Kidney tubule cell (primary cell): ENCODE data around the gene ASB13.

Experiments used
- DNase-seq: peaks from one replicate; pipeline ENCODE4 v3.0.0-alpha.2; 2018; ENCODE audit warnings: low spot score

The ASB13 gene

DNA sequence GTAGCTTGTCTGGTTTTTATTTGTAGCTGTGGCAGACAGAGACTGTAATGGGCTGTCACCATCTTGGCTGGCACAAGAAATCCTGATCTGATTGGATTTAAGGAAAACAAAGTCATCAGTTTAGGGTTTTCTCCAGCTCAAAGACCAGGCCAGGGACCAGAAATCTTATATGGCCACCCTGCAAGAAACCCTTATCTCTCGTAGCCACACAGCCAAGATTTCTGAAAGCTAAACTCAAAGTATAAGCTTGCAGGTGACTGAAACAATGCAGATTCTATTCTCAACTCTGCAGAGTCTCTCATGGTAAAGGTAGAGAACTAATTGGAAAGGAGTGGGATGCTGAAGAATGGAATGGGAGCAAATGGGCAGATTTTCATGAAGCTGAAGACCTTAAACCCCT lies 3.2 kb upstream of the ASB13 start:
- no peak for DNase-seq

DNA sequence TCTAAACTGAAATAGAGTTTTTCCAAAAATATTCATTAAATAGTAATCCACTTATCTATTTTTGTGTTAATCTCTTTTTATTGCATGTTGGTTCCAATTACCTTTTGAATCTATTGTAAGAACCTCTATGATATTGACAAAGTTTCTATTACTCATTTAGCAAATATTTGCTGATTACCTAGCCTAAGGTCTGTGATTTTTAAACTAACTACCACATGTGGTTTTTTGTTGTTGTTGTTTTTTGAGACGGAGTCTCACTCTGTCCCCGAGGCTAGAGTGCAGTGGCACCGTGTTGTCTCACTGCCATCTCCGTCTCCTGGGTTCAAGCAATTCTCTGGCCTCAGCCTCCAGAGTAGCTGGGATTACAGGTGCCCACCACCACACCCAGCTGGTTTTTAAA lies 2.0 kb upstream of the ASB13 start:
- no peak for DNase-seq

DNA sequence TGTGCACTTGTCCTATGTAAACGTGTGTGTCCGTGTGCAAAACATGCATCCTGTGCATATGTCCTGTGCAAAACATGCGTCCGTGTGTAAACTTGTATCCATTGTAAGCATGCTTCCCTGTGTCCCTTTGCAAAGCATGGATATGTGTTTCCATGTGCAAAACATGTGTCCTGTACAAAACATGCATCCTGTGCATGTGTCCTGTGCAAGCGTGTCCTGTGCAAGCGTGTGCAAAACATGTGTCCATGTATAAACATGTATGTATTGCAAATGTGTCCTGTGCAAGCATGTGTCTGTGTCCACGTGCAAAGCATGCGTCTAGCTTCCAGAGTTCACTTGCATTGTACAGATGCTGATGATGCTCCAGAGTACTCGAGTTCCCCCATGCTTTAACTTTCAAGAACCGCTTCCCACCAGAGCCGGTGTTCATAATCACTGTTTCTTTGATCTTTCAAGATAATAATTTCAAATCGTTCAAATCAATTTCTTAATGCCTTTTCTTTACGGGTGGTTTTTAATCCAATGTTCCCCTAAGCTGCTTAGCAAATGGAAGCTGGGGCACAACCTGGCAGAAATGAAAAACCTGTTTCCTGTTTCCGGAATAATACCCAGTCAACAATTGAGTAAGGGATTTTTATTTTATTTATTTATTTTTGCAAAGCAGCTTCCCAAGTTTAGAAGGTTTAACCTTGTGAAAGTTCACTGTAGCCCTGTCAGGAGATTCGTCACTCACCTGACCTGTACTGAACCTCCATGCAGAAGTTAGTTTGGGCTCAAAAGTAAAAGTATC lies 641 bp upstream of the ASB13 start:
- DNase-seq, result no peak

DNA sequence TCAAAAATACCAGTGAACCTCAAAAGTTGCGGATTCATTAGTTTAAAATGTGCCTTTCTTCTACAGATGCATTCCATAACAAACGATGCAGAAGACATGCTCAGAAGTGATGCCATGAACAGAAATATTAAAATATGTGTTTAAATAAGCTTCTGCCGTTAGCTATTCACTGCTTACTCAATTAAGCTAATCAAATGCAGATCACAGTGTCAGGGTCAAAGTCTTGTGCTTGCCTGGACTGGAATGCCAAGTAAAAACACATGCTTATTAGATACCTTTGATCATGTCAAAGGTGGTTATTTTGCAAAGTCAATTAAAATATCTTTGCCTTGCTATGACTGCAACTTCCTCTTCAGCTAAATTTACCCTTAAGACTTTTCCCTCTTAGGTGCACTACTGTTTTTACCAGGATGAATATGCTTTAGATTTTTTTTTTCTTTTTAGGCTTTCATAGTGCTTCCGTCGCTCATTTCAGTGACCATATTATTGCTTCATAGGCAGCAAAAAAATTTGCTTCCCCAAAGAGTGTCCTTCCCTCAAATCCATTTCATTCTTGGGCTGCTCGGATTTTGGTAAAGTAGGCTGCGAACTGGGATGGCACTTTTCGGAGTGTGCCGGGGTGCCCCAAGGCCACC lies 905 bp downstream of the ASB13 start:
- DNase-seq, result no peak

DNA sequence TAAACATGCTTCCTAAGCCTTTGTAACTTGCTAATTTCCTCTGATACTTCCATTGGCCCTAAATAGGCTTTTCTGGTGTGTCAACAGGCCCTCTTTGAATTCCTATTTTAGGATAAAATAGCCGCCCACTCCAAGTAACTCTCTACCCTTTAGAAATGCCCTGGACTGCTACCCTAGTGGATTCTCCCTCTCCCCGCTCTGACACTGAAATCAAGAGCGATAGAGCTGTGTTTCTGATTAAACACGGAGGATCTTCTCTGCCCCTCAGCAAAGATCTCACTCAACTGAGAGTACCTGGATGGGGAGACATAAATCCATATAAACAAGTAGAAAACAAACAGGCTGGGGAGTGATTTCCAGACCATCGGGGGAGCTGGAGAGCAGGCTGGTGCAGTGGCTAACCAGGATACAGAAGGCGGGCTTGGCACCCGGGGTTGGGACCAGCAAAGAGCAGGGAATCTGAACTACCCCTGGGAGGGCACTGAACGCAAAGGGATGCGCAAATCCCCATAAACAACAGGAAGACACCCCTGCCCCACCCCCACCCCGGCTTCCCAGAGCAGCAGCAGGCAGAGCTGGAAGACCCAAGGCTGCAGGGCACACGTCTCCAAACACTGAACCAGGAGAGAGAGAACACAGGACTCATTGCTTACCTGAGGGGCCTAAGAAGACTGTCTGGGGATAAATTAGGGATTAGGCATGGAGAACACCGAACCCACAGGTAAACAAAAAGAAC lies 2.5 kb downstream of the ASB13 start:
- no peak for DNase-seq

DNA sequence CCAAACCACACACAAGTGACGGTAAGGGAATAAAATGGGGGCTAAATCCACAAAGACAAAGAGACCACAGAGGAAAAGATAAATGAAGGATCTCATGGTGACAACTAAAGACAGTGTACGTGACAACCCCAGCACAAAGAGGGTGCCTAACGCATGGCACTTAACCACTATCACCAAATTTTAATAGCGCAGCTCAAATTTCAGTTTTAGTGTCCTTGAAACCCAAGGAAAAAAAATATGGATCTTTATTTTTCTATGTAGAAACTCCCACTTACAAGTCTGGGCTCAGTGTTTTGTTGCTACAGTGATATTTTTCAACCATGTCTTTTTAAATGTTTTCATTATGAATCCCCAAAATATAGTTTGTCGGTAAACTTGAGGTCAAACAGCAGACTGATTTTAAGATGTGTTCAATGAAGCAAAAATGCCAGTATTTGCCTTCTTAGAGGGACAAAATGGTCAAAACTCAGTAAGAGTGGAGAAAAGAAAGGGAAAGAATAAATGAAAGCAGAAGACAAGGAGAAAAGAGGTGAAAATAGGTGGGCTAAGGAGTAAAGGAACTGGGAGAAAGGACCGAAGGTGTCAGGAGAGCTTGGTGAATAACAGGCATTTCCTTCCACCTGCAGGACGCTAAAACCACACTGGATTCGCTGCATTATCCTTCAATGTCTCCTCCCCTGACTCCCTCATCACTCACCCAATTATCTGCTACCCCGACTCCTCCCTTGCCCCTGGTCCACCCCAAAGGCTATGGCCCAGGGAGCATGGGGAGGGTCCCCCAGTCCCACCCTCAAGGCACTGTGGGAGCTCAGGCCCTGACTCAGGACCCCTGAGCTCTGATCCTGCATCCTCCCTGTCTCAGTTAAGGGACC lies 3.5 kb downstream of the ASB13 start:
- DNase-seq, result no peak

DNA sequence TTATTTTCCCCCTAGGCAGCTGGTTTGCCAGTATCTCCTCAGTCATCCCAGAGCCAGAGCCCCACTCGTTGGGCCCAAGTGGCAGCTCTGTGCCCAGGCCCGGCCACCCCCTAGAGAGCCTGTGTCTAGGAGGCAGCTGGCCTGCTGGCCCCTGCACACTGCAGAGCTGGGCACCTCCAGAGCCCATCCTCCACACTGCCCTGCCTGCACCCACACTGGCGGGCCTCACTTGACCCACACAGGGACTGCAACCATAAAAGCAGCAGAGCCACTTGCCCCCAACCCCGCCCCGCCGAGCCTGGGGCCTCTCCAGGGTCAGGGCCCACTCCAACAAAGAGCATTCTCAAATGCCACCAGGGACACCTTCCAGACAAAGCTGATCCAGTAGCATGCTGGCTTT lies 5.4 kb downstream of the ASB13 start:
- DNase-seq, result no peak

DNA sequence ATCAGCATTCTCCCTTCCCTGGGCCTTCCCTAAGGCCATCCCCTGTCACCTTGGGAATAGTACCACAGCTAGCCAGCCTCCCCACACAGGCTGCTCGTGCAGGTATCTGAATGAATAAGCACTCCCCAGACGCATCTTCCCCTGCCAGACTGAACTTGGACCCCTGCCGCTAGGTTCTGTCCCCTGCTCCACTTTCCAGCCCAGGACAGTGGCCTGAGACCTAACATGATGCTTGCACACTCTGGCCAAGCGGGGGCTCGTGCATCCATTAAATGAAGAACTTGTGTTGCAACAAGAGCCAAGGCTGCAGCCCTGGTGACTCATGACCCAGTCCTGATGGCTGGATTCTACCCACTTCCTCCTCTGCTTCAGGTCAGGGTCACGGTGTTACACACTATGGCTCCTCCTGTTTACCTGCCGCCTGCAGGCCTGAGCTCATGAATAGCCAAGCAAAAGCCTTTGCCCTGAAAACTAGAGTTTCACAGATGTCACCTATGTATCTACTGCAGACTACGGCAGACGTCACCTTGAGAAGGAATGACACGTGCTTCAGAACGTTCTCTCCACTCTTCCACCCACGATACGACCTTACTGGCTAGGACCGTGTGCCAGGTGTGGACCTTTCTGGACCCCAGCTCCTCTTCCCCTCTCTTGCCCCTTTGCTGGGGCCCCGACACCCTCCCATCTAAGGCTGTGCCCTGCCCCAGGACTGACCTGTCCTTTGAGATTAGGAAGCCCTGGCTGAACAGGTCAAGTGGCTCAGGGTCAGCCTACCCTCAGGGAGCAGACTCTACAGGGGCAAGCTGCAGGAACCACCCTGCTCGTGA lies 6.5 kb downstream of the ASB13 start:
- peak; percentile 91 for DNase-seq

DNA sequence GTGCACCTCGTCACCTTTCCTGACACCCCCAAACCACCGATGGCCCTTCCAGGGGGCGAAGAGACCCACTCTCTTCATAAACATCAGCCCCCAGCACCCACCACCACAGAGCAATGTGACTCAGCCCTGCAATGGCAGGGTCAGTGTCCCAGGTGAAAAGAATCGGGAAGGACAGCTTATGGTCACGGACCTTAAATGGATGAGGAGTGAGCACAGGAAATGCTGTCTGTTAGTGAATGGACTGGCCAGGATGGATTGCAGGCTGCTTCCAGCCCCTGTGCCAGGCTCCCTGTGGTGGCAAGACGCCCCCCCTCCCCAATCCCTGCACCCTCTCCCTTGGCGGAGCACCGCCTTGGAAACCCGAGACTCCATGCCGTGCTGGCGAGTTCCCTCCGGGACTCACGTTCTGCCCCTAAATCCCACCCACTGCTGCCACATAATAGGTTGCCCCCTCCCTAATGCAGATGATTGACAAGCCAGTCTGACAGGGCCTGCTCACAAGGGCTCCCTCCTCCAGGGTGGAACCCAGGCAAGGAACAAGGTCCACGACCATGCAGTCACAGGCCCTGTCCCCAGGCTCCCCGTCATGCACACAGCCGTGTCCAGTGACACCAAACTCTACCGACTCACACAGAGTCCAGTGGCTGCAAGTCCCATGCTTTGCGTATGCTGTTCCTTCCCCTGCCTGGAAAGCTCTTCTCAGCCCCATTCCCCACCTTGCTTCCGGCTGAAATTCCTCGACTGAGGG lies 7.3 kb downstream of the ASB13 start:
- DNase-seq, result no peak

DNA sequence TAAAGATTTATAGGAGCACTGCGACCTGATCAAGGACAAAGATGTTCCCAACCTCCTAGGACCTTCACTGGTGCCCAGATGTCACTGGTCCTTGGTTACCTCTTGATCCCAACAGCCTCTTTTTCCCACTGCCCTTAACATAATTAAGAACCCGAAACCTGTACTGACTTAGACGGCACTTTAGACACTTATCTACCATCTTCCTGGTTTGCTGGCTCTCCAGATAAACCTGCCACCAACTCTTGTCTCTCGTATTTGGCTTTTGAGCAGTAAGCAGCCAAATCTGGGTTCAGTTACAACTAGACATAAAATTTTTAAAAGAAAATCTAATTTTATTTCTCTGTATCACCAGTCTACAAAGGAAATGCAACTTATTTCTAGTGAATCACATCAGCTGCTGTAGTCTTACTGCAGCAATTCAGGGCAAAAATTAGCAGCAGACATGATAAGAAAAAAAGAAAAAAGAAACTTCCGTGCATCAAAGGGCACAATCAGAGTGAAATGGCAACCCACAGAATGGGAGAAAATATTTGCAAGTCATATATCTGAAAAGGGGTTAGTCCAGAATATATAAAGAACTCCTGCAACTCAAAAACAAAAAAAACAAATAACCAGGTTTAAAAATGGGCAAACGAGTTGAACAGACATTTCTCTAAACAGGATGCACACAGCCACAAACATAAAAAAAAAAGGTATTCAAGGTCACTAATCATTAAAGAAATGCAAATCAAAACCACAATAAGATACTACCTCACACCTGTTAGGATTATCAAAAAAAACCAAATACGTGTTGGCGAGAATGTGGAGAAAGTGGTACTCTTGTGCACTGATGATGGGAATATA lies 9.4 kb downstream of the ASB13 start:
- no peak for DNase-seq

DNA sequence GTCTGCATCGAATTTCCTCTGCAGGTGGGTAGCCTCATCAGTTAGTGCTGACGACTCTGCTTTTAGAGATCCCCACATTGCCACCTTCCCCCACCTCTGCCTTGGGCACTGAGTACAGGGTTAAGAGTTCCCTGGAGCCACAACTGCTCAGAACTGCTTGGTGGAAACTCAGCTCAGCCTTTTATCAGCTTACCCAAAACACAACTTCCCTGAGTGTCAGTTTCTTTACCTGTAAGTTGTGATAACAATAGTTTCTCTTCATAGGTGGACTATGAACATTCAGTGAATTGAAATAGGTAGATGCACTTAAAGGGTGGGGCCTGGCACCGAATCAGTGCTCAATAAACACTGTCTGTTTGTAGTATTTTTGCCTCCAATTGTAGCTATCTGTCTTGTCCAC lies 11.3 kb downstream of the ASB13 start:
- DNase-seq, result no peak

DNA sequence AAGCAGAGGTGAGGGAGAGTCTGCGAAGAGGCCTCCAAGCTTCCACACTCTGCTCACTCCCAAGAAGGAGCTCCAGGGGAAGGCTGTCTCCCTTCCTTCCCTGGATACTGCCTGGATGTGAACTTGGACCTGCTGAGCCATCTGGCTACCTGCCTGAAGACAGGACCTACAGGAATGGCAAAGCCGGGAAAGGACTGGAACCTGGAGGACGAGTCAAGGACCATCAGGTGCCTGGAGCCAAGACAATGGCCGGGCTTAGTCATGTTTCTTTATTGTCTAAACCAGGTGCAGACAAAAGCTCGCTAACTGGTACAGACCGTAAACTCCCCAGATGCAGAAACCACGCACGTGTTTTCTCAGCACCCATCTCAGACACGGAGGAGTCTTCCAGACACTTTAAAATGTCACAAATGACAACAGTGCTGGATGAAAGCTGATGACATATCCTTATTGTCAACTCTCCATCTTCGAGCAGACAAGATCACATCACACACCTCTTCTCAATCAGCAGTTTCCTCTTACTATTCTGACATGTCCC lies 12.1 kb downstream of the ASB13 start:
- DNase-seq, result no peak

DNA sequence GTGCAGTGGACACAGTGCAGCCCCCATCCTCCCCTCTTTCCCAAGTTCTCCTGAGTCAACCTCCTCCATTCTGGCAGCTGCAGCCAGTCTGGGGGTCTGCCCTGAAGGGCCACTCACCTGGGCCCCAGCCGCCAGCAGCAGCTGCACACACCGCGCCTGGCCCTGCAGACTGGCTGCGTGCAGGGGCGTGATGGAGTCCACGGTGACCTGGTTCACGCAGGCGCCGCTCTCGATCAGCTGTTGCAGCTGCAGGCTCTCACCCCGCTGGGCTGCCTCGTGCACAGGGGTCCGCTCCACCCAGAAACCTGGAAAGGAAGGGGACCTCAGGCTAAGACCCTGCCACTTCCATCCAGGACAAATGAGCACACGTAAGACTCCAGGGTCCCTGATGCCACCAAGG lies 13.6 kb downstream of the ASB13 start:
- no peak for DNase-seq

DNA sequence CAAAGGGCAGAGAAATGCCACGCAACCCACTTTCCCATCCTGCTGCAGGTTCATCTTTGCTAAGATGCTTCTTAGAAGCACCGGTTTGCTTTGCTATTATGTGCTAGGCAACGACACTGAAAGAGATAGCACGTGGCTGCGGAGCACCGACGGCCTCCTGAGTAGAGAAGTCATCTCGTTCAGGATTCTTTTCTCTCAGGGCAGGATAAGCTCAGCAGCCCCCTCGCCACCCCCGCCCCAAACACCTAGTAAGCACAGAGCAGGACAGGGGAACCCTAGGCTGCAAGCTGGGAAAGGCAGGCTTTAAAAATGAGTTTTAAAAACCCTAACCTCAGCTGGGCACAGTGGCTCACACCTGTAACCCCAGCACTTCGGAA lies 15.0 kb downstream of the ASB13 start:
- DNase-seq, result no peak

DNA sequence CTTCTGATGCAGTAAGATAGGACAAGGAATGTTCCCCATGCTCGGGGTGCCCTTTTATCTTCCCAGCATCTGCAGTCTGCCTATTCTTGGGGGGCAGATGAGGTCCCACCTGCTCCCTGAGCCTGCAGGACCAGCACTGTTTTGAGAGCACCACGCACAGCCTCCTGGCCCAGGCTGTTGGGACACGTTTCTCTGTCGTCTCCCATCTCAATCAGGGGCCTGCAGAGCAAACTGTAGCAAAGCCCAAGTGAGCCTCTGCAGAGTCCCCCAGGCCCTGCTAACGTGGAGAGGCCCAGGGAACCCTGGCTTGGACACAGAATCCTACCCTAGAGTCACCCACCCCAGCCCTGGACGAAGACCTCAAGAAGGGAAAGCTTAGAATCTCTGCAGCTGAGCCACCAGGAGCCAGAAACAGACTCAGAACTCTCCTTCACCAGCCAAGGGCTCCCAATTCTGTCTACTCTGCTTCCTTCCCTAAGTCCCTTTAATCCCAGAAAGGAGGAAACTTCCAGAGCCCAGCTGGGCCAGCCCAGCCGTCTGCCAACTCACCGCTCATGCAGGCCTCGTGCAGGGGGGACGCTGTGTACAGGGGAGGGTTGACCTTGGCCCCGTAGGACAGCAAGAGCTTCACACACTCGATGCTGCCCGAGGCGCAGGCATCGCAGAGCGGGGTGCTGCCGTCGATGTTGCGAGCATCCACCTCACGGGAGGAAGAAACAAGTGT lies 15.6 kb downstream of the ASB13 start:
- DNase-seq, result no peak

DNA sequence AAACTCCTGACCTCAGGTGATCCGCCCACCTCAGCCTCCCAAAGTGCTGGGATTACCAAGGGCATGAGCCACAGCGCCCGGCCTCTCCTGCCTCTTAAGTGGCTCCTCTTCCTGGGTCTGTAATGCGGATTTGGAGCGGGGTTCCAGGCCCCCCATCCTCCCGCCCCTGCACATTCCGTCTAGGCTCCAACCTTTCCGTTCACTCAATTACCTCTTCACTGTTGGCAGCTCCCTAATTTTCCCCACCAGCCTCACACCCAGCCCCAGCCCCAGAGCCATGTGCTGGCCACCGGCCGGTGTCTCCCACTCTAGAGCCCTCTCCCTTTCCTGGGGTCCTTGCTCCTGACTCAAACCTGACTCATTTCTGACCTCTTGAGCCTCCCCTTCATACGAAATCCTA lies 16.6 kb downstream of the ASB13 start:
- DNase-seq, result no peak

DNA sequence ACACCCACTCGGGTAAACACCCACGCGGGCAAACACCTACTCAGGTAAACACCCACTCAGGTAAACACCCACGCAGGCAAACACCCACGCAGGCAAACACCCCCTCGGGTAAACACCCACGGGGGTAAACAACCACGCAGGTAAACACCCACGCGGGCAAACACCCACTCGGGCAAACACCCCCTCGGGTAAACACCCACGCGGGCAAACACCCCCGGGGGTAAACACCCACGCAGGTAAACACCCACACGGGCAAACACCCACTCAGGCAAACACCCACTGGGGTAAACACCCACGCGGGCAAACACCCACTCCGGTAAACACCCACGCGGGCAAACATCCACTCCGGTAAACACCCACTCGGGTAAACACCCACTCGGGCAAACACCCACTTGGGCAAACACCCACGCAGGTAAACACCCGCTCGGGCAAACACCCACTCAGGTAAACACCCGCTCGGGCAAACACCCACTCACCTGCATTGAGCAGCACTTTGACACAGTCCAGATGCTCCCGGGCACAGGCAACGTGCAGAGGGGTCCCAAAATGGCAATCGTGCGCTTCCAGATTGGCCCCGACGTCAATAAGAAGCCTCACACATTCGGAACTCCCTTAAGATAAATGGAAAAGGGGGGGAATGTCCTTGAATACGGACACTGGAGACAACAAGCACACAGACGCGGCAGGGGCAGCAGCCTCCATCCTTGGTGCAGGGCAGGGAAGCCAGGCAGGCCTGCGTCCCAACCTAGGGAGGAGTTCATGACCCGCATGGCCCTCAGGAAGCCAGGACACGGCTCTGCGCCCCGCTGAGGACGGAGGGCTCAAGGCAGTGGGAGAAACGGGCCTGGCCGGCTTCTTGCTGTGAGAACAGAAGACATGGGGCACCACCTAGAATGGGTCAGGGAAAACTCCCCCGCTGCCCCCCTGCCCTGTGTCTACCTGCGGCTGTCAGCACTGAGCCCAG lies 17.6 kb downstream of the ASB13 start:
- no peak for DNase-seq
